ENCODE data around the gene NUDT8. TPM values are rescaled to one million over a fixed set of nuclear protein-coding genes. Genes with fewer than 3 reads are reported as not detected.
"Not testable (repeated sequence)": the region's sequence is repeated elsewhere in the genome, so short reads cannot be mapped to it uniquely, and the experiment has no call there.

The NUDT8 gene
- total and polyA plus RNA-seq, 2 of the 8 experiments (the other 6 are each of a cell fraction or from before 2014, with no cell fraction given) = 7.2 to 8.3 TPM

- not testable (repeated sequence) for H3K79me2 ChIP-seq (ENCODE audit: control insufficient read depth in 1 of 2, insufficient read depth in 2 of 2, low read length in 2 of 2); H4K20me1 ChIP-seq (replicated peaks in 1 of 2; ENCODE audit: control insufficient read depth in 1 of 2, insufficient read depth in 2 of 2, low read length in 2 of 2); H4K5ac ChIP-seq (ENCODE audit: insufficient read length, low read depth, low read length); H3K79me1 ChIP-seq (ENCODE audit: low read depth, low read length); H2AK5ac ChIP-seq (ENCODE audit: low read depth, low read length); H3K9me3 ChIP-seq (ENCODE audit: insufficient read depth in 2 of 2, low read depth in 1 of 2, low read length in 1 of 2); H3K9ac ChIP-seq (replicated peaks in 1 of 4; ENCODE audit: extremely low read depth in 1 of 4, low read depth in 3 of 4, low read length in 3 of 4); H2BK20ac ChIP-seq (ENCODE audit: low read length); H4K8ac ChIP-seq (ENCODE audit: extremely low read depth, insufficient read depth, low read length); H2BK120ac ChIP-seq (replicated peaks; ENCODE audit: low read depth, low read length); H2BK15ac ChIP-seq (ENCODE audit: low read length); H3K23ac ChIP-seq (ENCODE audit: insufficient read length); H4K91ac ChIP-seq (replicated peaks; ENCODE audit: insufficient read length, low read length); H3K23me2 ChIP-seq (ENCODE audit: low read depth, low read length); H3K27me3 ChIP-seq (replicated peaks in 1 of 4; ENCODE audit: control insufficient read depth in 3 of 4, extremely low read depth in 1 of 4, insufficient read depth in 3 of 4, low read length in 3 of 4); DNase-seq (ENCODE audit: low read depth in 1 of 2, low spot score in 2 of 2); H3K36me3 ChIP-seq (ENCODE audit: control insufficient read depth in 2 of 4, insufficient read depth in 4 of 4, low read length in 3 of 4); H3K14ac ChIP-seq (ENCODE audit: insufficient read length); H3K4me3 ChIP-seq (ENCODE audit: extremely low read depth in 1 of 4, insufficient read depth in 2 of 4, low read depth in 3 of 4, low read length in 4 of 4); H2BK12ac ChIP-seq (ENCODE audit: low read depth, low read length); H2BK5ac ChIP-seq (ENCODE audit: low read depth, low read length); H3K4me1 ChIP-seq (replicated peaks in 1 of 4; ENCODE audit: control insufficient read depth in 3 of 4, insufficient read depth in 4 of 4, low read length in 3 of 4); H3K18ac ChIP-seq (ENCODE audit: extremely low read depth, low read length); H3K4me2 ChIP-seq (ENCODE audit: insufficient read depth in 1 of 2, low read depth in 2 of 2, low read length in 2 of 2); H2AFZ ChIP-seq (ENCODE audit: low read length); FAIRE-seq; H3K4ac ChIP-seq (replicated peaks; ENCODE audit: insufficient read length, low read depth, low read length); H3K56ac ChIP-seq (replicated peaks; ENCODE audit: insufficient read length, low read depth, low read length); H3K27ac ChIP-seq (ENCODE audit: low read depth, low read length)
- 94% methylated on average over 1 of the region's 1 CpG; no CpG with 5 or more reads in 1 of the 2 experiments for WGBS, 2 experiments (ENCODE audit: extremely low coverage in 1 of 2, insufficient coverage in 1 of 2, insufficient read length in 1 of 2, insufficient replicate concordance in 2 of 2, low coverage in 1 of 2, low lambda C conversion rate in 2 of 2, missing lambda C conversion rate in 1 of 2)
- POLR2A ChIA-PET (ENCODE audit: partially characterized antibody) = interaction anchor here (1.1 to 11.7 kb wide), 3 partner anchors 7 to 40 kb away, joined by 3 to 194 read pairs (median 6); partner anchors contain the start of gene GSTP1
- CTCF ChIA-PET (ENCODE audit: partially characterized antibody) = interaction anchor here (0.9 to 1.0 kb wide), 2 partner anchors 9 to 31 kb away, joined by 3 to 4 read pairs; no protein-coding TSS in a partner anchor
- TF ChIP-seq POLR2A (IDR thresholded peaks at IDR 0.05; ENCODE audit: control extremely low read depth in 1 of 2, low read depth in 2 of 2, low read length in 2 of 2) = peak in 1 of 2 experiments; percentile 52; a peak in 1 of 3 replicates
- peak; percentile 42; the same call in 1 of the 2 replicates for TF ChIP-seq POLR2AphosphoS5 (IDR thresholded peaks at IDR 0.05; ENCODE audit: low read depth, low read length)
These were observed 5.9 kb downstream of the NUDT8 start for GRCh38 chr11:67623795-67624194.
